NCI-H2196 (cell line): Measurements from ENCODE around the gene LRP8.

ENCODE experiments used
- DNase-seq: peaks from one replicate; lab custom pipeline; 2025; ENCODE audit not compliant: unreplicated experiment; lab: John Stamatoyannopoulos, UW

The LRP8 gene

DNA sequence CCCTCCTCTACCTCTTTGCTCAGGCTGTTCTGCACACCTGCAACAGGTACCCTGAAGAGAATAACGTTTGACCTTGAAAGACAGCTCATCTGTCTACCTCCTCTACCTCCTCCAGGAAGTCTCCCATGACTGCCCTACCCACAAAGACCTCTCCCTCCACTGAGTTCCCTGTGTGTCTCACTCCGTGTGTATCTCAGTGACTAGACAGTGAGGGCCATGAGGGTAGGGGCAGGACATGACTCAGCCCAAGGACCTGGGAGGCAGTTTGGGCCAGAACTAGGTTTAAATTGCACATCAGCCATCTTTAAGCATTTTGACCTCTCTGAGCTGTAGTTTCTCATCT, 32.0 kb upstream of the LRP8 start:
- DNase-seq = no peak

DNA sequence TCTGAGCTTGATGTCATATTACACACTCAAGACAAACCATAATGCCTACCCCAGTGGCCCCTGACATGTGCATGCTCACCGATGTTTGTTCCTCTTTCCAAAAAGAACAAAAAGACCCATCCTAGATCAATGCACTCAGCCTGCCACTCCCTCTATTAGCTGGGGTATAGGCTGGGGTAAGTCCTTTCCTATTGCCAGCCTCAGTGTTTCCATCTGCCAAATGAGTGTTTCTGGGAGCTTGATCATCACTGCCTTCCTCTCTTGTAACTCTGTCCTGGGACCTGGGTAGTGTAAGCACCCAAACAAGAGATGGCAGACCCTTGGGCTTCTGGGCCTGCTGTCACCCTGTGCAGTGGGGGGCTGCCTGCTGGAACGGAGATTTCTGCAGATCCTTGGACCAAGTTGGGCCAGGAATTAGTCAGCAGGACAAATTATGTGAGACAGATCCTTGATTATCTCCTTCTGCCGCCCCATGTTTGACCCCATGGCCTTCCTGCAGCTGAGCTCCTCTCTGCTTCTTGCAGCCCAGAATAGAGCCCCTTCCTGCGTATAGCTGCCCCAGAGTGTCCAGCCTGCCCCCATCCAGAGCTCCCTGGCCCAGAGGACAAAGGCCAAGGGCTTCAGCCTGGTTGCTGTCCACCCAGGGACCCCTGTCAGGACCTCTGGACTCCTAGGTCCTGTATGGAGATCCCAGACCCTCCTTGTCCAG, 31.5 kb upstream of the LRP8 start:
- no peak for DNase-seq

DNA sequence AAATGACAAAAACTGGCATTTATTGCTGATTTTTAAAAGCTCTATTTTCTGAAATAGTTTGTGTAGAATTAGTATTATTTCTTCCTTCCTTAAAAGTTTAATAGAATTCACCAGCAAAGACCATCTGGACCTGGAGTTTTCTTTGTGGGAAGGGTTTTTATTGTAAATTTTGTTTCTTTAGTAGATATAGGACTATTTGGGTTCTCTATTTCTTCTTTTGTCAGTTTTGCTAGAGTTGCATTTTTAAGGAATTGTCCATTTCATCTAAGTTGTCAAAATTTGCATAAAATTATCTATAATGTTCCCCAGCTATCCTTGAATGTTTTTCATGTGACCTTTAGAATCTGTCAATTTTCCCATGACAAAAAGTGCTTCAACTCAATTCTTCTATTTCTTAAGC, 28.8 kb upstream of the LRP8 start:
- no peak for DNase-seq

DNA sequence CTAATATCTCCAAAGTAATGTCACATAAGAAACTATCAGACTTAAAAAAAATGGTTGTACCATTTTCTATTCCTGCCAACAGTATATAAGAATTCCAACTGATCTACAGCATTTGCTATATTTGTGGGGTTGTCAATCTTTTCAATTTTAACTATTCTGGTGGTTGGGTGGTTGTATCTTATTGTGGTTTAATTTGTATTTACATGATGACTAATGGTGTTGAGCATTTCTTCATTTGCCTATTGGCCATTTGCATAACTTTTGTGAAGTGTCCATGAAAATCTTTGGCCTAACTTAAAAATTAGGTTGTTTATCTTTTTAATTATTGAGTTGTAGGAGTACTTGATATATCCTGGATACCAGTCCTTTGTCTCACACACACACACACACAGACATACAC, 26.2 kb upstream of the LRP8 start:
- DNase-seq = no peak

DNA sequence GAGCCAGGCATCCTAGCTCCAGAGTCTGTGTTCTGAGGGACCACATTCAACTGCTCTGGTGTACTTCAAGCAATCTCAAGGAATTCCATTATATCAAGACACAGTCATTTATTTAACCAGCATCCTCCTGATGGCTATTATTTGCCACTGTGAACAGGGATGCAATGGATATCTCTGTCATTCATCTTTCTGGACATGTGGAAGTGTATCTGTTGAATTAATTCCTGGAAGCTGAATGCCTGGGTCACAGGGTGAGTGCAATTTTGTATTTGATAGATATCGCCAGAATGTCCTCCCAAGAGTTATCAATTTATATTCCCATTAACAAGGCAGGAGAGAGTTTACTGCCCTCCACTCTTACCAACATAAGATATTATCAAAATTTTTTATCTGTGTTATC, 24.7 kb upstream of the LRP8 start:
- no peak for DNase-seq

DNA sequence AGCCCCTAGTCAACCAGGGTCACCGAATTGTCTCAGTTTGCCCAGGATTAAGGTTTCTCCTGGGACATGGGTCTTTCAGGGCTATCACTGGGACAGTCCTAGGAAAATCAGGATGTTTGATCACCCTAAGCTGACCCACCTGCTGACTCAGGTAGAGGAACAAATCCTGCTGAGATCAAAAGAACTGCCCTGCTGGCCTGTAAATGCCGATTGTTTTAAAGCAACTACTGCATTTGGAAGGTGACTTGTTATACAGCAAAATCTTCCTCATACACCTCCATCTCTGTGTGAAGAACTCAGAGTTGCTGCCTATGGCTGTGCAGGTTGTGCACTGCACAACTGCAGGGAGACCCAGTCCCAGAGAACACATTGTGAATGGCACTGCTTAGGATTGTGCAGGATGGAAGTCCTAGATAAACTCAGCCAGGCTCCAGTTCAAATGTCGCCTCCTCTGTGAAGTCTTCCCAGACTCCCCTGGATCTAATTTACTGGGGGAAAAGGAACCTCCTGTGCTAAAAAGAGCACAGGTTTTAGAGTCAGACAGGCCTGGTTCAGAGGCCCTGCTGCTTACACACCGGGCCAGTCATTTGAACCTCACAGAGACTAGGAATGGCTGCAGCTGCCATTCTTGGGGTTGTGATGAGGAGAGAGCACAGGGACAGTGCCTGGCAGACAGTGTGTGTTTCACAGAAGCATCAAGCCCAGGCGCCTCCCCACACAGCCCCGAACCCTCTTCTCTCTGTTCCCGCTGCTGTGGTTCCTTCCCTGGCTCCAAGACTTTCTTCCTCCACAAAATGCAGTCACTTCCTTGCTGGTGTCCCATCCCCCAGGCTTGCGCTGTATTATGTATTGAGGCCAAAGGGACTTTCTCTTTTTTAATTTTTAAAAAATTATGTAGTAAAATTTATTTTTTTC, 23.2 kb upstream of the LRP8 start:
- no peak for DNase-seq

DNA sequence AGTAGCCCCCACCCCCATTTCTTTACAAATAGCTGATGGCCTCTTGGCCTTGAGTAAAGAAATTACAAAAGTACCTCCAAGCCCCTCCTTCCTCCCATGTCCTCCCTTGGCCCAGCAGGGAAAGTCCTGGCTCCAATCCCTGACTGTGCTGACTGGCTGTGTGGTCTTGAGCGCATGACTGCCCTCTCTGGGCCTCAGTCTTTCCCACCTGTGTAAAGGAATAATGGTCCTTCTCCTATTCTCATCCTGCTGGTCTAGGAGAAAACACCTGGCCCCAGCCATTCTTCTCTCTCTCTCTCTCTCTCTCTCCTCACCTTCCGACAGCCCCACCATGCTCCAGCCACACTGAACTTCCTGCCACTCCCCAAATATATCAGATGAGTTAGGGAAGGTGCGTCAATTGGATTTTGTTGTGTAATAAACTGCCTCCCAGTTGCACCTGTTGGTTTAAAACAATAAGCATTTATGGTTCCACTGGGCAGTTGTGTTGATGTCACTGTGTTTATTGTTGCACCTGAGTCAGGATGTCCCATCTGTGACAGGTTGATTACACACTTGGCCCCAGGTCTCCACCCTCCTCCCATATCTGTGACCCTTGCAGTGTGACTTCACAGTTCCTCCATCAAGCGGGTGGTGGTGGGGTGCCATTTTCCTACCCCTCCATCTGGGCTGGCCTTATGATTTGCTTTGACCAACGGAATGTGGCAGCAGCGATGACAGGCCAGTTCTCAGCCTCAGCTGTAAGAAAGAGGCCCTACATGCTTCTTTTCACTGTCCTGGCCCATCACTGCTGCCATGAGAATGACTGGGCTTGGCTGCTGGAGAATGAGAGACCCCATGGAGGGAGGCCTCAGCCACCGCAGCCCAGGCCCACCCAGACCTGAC, 22.3 kb upstream of the LRP8 start:
- DNase-seq = no peak

DNA sequence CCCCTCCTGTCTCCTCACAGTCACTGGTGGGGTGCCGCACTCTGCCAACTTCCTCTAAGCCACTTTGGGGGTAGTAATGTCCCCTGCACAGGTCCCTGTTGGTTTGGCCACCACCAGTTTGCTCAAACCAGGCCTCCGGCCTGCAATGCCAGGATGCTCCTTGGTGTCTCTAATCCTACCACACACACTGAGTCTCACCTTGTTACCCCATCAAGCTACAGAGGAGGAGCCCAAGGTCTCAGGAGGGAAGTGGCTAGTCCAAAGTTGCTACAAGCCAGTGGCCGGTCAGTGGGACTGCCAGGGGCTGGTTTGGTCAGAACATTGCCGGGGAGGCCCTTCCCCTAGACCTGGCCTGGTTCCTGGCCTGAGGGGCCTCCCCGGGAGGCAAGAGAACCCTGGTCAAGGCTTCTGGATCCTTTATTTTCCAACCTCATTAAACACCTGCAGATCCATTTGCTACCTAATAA, 21.5 kb upstream of the LRP8 start:
- DNase-seq = no peak

DNA sequence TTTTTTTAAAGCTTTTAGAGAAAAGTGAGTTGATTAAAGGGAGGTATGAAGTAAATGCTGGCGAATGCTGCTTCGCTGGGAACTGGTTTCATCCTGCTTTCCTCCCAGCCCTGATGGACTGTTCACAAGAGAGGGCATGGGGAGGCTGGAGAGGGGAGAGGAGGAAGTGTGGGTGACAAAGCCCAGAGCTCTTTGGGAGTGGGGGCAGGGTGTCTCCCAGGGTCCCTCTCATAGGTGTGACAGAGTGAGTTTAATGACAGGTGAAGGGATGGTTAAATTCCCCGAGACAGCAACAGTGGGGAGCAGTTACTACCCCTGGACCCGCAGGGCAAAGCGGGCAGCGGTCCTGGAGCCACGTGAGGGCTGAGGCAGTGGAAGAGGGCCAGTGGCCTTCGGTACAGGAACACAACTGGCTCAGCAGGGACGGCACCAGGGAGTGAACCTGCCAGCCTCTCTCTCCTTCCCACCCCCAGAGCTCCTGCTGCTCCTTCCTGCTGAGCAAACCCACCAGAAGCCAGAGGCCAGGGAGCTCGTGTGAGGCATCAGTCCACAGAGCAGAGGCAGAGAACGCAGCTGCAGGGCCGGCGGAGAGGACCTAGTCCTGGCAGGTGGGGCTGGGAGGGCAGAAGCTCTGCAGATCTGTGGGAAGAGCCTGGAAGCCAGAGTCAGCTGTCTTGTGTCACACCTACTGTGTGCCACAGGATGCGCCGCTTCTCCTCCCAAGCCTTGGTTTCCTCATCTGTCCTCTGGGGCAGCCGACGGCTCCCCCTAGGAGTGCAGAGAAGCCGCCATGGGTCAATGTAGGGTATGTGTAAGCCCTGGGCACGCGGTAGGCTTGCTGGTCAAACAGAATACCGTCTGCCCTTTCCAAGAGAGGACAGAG, 20.9 kb upstream of the LRP8 start:
- DNase-seq = no peak

DNA sequence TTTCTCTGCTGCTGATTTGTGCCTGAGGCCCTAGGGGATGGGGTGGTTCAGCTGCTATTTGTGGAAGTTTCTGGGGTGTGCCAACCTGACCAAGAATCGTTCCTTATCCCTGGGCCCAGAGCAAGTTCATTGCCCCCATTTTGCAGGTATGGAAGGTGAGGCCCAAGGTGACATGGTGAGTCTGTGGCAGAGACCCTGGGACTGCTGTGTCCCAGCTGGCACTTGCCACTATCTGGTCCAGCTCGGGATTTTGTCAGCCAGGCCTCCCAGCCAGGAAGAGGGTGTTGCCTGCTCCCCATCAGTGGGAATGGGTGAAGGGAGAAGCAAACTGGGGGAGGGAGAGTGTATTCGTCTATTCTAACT, 18.9 kb upstream of the LRP8 start:
- no peak for DNase-seq

DNA sequence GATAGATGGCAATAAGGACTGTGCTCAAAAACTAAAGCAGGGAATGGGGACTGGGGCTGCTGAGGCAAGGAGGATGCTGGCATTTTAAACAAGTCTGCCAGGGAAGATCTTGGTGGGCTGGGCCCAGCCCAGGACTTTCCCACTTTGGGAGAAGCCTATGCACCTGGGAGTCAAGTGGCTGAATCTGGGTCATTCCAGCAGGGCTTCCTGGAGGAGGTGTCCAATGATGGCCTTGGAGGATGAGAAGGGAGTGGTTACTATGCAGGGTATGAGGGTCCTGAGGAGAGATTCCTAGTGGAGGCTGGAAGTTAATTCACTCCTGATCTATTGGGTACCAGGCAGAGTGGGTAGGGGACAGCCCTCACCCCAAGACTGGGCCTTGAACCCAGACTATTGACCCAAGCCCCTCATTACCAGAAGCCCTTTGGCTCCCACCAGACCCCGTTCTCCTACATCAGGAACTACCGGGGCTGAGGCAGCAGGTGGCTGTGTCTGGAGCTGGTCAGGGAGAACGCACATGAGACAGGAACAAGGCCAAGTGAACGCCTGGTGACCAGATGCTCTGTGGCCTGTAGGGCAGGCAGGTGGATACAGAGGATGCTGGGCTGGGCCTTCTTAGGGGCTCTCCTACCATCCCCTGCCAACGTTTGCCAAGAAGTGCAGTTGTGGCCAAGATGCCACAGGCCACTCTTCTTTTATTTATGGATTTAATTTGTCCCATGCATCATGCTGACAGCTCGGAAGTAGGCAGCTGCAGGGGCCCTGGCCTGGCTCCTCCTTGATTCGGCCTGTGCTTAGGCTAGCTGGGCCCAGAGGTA, 18.3 kb upstream of the LRP8 start:
- no peak for DNase-seq

DNA sequence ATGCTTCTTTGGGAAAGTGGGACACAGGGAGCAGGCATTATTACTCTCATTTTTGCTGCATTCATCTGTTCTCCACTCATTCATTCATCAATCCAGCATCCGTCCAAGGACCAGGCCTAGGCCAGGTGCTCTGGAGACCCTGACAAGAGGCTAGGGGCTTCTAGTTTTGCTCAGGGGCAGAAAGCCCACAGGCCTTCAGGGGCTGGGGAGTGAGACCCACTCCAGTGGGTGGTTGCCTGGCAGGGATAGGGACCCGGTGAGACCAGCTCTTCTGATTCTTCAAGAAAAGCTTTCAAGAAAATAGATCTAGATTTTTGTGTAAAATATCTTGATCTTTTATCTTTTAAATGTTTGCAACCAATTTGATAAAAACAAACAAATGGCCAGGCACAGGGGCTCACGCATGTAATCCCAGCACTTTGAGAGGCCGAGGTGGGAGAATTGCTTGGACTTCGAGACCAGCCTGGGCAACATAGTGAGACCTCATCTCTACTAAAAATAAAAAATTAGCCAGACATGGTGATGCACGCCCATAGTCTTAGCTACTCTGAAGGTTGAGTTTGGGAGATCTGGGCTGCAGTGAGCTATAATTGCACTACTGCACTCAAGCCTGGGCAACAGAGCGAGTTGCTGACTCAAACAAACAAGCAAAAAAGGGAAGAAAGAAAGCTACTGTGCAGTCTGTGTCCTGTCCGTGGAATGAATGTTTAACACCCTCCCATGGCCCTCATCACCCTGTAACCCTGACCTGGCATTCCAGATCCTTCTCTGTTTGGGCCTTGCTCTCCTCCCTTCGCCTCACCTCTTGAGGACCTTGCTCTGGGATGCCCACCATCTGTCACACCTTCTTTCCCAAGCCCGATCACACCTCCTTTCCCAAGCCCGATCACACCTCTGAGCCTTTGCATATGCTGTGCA, 17.3 kb upstream of the LRP8 start:
- DNase-seq = no peak

DNA sequence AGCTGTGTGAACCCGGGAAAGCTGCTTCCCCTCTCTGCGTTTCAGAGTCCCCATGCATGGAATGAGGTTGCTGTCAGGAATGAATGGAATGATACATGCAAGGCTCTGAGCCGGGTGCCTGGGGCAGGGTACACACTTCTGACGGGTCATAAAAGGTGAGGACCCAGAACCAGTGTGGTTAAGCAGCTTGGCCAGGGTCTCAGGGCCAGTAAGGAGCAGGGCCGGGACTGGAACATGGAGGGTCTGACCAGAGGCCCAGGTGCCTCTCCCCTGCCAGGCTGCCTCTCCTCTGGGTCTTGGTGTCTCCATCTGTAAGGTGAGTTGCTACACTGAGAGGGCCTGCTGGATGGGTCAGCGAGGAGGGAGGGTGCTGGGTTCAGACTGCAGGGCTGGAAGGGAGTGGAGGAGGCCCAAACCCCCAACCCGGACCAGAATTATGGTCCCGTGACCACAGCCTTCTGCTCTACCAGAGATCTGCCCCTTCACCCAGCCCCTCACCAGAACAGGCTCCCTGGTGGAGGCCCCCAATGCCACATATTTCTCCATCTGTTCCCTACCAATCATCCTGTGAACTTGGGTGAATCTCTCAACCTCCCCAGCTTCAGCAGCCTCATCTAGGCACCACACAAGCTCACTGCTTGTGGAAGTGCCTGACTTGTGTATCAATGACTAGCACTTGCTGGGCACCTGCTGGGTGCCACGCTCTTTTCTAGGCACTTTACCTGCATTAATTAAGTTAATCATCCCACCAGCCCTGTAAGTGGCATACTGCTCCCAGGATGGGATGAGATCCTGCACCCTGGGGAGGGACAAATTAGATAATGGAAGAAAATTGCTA, 16.2 kb upstream of the LRP8 start:
- DNase-seq = no peak

DNA sequence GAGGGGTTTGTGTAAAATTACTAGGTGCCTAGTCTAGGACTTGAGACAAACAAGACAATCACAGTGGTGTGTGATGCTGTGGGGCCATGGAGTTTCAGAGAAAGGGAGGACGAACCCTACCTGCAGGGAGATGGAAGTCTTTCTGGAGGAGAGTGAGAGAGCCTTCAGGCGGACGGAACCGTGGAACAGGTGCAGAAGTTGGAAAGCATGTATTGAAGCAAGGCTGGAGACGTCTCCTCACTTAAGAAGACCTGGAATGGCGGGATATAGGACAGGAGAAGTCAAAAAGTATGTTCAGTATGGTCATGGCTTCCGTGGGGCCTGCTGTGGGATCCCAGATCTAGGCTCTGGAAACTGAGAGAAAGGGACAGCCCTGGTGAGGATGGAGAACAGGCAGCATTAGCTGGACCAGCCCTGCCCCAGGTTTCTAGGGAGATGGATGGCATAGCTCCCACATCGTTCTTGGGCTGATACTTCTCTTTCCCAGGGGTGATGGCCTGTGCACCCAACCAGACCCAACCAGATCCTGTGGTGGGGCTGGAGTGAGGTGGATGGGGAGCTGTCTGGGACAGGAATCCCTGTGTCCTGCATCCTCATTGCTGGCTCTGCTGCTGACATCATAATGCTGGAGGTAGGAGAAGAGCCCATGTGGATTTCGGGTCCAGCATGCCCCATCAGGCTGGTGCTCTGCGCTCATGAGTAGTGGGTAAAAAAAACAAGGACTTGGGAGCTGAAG, 15.0 kb upstream of the LRP8 start:
- DNase-seq = no peak

DNA sequence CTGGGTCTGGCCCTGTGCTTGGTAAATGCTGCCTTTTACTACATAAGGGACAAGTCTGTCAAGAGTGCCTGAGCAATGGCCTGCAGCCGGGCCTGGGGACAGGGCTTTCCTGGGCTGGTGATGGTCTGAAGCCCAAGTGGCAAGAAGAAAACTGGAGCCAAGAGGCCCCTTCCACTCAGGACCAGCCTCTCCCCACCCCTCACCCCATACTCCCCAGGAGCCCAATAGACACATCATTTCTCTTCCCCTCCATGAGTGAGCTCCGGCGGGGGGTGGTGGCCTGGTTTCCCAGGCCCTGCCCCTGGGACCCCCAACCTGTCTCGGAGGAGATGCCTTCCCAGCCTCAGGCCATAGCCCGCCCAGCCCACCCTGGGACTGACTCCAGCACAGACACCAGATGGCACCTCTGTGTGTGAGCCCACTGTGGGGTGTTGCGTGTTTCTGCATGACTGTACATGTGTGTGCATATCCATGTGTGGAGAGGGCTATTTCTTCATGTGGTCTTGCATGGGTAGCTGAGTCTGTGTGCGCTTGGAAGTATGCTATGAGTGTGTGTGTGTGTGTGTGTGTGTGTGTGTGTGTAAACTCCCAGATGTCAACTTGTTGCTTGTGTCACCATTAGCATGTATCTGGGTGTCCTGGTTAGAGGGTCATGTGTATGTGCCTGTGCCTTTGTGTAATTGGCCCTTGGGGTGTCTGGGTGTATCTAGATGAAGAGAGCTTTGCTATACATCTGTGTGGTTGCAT, 14.3 kb upstream of the LRP8 start:
- no peak for DNase-seq

DNA sequence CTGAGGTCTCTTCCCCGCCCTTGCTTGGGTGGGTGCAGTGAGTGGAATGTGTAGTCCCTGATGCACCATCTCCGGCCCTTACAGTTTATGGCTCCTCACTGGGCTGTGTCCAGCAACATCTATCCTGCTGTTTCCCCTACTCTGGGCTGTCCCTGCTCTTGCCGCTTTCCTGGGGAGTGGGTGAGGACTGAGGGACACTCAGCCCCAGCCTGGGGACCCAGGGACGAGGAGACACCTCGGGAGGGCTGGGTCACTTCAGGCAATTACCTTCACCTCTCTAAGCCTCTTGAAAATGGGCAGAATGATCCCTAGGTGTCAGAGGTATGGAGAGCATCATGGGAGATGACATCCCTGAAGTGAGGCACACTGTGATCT, 13.6 kb upstream of the LRP8 start:
- DNase-seq = no peak
